GM19468 (cell line): ENCODE measurements around the gene KIF18B.
A peak's percentile ranks its signal among the peaks of the same experiment; 100 is the strongest.

Source experiments
- ATAC-seq: cut with Tn5 transposase; IDR thresholded peaks from one replicate; pipeline ENCODE4 v1.9.1; 2021; ENCODE audit warnings: mild to moderate bottlenecking, moderate library complexity, moderate number of reproducible peaks; ENCODE audit not compliant: unreplicated experiment; ENCODE audit errors: extremely low read depth

Gene KIF18B

DNA sequence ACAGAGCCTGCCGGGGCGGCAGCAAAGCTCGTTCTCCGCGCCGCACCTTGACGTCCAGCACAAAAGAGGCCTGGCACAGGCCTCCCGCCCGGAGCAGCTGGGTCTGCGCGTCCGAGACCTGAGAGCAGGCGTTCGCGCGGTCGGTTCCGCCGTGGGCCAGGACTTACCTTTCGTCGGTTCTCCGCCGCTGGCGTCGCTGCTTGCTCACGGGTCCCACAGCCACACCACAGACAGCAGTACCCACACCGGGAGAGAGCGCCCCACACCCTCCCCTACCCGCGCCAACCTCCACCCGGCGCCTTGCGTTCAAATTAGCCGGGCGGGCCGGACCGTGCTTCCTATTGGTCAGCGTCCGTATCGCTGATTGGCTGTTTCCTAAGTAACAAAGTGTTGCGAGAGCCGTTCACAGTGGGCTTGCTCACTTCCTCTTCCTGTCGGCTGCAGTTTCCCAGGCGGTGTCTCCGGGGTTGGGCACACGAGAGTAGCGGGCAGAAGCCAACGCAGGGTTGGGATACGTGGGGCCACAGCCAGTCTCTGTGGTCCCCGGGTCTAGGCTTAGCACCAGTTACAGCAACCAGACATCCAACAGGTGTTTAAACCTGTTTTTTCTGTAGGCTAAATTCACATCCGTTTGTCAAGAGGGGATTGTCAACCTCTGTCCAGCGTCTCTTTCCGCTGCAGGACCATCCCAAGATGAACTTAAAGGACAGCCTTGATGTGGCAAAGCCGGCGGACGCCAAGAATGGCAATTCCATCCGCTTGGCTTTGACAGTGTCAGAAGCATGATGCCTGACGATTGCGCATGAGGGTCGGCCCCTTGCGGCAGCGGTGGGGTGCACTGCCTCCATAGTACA is at the start of gene KIF18B:
KIF18B (minus strand) TSS at position 313 of the 854 bp plus-strand sequence. CDS start 11,429 bp downstream, outside the sequence.
- ATAC-seq, result peak; percentile 28

DNA sequence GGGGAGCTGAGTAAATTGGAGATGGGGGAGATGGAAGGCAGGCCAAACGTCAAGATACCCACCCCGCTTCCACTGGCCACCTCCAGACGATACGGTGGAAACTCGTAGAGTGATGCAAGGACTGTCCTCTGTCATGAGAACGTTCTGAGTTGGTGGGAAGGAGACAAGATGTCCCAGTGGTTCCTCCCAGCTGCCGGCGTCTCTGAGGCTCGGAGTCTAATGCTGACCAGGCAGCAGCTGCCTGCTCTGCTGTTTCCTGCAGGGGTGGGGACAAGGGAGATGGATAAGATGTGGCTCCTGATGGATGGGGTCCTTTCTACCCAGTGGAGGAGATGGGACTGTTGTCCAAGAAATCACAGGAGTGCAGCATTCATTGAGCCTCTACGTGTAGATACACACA is 48.7 kb upstream of the KIF18B start:
- ATAC-seq, result no peak

DNA sequence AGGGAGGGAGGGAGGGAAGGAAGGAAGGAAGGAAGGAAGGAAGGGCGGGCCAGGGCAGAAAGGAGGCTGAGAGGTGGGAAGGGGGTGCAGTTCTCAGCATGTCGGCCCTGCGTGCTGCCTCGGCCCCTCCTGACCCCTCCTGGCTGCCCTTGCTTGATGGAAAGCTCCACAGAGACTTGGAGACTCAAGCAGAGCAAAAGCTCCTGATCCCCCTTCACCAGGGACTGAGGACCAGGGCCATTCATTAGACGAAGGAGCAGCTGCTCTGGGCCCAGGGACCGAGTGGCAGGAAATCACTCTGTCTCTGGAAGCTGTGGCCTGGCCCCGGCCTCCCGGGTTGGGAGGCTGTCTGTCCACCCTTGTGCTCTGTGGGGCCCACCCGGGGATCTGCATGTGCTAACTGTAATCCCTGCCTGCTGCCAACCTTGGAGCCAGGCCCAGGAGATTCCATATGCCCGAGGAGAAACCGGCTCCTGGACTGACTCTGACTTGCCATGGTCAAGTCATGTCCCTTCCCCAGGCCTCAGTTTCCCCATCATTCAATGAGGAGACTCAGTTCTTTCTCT is 47.9 kb upstream of the KIF18B start:
- no peak for ATAC-seq

DNA sequence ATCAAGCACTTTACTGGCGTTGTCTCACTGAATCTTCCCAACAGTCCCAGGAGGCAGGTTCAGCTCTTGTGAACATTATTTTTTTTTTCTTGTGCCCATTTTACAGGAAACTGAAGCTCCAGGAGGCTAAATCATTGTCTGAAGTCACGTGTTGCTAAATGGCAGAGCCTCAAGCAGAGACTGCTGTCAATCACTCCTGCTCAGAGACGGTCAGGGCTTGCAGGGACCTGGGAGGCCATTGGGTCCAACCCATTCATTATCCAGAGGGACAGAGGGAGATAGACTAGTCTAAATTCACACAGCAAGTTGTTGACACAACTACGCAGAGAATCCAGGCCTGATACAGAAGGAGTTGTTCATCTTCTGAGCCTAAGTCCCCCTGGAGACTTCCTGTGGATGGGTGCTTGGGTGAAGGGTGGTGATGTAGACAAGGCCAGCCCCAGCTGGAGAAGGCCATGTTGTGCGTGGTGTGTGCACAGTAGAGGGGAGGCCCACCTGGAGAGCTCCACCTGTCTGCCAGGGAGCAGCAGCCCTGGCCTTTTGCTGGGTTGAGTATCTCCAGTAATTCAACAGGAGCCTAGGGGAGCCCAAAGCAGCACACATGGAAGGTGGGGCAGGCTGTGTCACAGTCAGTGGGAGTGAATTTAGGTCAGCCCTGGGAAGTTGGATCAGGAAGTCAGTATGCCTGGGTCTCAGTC is 44.8 kb upstream of the KIF18B start:
- ATAC-seq, result no peak

DNA sequence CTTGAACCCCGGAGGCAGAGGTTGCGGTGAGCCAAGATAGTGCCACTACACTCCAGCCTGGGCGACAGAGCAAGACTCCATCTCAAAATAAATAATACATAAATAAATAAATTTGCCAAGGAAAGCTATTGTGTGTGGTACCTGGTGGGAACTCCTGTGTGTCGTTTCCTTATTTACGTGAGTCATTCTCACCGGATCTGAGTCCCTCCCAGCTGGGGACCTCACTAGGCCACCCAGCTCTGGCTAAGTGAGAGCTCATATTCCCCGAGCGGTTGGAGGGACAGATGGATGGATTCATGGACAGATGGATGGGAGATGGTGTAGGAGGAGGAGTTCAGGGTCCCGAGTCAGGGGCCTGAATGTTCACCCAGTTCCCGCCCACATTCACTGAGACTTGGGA is 43.4 kb upstream of the KIF18B start:
- ATAC-seq, result no peak

DNA sequence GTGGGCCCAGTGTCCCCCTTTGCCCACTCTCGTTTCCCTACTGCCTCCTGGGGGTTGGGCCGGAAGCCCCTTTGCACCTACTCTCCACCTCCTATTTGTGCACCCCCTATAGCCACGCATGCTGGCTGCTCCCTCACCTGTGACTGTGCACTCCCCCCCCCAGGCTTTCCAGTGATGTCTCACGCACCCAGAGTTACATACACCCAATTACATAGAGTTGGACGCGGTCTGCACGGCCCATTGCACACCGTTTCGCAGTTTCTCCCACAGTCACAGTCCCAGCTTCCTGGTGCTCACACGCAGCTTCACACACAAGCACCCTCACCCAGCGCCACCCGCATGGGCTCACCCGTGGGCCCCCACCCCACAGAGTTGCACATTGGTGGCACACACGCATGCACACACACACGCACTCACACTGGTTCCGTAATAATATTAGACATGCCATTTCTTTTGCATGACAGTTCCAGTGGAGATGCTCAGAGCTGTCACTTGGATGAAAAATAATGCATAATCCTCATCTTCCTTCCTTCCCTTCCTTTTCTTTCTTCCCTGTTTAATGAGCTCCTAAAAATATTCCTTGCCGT is 42.1 kb upstream of the KIF18B start:
- ATAC-seq, result no peak

DNA sequence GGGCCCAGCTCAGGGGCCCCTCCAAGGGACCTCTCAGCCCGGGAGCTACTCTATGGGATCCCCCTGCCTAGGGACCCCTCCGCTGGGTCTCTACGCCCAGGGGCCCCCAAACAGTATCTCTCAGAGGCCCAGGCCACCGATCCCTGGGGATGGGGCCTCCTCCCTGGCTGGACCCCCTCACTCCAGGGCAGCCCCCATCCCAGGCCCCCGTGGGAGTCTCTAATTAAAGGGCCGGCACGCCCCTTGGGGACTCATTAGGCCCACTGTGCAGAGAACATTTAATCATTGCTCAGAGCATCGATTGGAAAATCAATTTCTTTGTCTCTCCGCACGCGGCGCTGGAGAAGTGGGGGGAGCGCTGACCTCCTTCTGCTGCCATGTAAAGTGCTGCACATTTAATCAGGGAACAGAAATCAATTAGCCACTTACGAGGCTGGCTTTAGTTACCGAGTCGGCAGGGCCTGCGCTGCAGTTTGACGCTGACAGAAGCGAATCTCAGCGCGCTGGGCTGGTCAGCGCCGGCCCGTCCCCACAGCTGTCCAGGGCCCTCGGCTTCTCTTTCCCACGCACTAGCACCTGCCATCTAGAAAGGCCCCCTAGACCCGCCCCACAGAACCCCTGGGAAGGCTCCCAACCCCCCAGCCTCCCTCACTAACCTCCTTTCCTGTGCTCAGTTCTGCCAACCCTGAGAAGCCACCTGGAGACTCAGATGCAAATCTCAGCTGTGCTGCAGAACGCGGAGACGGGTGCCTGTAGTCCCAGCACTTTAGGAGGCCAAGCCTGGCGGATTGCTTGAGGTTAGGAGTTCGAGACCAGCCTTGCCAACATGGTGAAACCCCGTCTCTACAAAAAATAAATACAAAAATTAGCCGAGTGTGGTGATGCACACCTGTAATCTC is 40.7 kb upstream of the KIF18B start:
- no peak for ATAC-seq

DNA sequence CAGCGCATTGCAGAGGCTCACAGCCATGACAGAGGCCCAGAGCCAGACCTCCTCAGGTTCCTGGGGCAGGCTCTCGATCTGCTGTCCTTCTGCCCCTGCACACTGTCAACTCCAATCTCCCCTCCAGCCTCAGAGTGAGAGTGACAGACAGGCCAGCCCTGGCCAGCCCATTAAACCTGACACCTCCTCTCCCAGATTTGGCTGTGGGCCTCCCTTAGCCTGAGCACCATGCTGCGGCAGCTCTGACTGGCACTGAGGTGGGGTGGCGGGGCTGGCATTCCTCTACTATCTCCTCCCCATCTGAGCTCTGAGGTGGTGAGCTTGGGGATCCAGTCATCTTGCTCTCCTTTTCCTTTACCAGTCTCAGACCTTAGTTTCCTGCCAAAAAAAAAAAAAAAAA is 36.0 kb upstream of the KIF18B start:
- ATAC-seq, result no peak

DNA sequence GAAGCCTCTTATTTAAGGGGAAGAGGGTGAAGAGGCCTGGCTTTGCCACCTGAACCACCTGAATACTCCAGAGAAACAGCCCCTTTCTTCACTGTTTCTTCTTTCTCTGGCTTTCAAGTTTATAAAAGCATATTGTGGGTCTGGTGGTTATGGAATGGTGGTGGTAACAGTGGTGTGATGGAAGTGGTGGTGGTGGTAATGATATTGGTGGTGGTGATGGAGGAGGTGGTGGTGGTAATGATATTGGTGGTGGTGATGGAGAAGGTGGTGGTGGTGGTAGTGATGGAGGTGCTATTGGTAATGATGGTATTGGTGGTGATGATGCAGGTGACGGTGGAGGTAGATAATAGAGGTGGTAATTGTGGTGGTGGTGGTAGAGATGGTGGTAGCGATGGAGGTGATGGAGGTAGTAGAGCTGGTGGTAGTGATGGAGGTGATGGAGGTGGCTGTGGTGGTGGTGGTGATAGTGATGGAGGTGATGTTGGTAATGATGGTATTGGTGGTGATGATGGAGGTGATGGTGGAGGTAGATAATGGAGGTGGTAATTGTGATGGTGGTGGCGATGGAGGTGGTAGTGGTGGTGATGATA is 34.6 kb upstream of the KIF18B start:
- ATAC-seq, result no peak

DNA sequence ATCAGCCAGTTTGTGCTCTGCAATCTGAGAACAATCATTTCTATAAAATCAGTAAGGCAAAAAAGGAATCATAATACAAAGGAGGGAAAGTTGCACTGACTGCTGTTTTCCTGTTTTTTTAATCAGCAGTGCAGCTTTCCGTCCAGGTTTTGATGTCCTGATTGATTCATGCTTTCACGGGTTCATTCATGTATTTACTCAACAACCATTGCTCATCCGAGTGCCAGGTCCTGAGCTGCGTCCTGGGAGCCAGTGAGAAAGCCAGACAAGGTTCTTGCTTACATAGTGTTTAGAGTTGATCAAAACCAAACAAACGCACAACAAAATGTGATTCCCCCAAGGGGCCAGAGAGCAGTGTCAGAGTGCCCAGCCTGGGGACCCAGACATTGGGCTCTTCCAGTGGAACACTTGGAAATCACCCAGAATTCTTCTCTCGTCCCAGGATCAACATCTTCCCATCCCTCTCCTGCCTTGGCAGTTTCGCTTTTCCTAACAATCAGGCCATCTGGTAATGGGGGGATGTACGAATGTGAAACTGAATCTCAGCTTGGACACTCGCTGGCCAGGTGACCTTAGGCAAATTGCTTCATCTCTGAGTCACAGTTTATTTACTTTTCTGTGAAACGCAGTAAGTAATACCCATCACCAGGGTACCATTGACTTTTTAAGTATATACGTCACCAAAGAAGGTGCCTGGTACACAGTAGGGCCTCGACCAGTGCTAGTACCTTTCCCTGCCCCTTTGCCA is 33.8 kb upstream of the KIF18B start:
- no peak for ATAC-seq

DNA sequence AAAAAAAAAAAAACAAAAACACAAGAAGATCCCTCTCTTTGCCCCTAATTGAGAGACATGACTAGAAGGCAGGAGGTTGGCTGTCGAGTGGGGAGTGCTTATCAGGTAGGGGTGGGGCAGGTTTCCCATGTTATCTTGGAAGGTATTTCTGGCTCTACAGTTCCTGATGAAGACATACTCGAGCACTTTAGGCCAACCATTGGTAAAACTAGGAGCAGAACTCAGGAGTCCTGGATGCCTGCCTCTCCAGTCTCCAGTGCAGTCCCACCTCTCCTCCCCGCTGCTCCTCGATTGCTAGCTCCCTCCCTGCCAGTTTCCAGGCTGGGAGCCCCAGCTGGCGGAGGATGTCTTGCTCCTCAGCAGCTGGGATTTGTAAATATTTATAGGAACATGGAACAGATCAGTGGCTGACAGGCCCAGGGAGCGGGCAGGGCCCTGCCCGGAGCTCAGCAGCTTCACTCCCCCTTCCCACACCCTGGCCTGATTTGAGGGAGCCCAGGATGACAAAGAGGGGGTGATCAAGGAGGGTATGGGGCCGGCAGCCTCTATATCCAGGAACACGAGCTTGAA is 31.9 kb upstream of the KIF18B start:
- ATAC-seq, result no peak

DNA sequence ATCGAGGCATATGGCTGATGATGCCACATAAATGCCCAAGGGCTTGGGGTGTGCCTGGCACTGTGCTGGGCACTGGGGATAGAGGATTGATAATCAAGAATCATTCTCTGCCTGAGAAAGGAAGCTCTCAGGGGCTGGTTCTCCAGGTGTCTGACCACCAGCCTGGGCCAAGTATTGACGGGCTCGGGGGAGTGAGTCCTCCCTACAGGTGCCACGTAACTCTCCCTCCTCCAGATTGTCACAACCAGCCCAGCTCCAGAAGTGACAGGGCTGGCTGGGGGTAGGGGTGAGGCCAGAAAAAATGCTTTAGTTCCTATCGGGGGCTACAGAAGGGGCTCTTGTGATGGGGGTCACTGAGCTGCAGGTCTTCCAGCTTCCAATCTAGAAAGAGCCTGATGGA is 31.2 kb upstream of the KIF18B start:
- no peak for ATAC-seq

DNA sequence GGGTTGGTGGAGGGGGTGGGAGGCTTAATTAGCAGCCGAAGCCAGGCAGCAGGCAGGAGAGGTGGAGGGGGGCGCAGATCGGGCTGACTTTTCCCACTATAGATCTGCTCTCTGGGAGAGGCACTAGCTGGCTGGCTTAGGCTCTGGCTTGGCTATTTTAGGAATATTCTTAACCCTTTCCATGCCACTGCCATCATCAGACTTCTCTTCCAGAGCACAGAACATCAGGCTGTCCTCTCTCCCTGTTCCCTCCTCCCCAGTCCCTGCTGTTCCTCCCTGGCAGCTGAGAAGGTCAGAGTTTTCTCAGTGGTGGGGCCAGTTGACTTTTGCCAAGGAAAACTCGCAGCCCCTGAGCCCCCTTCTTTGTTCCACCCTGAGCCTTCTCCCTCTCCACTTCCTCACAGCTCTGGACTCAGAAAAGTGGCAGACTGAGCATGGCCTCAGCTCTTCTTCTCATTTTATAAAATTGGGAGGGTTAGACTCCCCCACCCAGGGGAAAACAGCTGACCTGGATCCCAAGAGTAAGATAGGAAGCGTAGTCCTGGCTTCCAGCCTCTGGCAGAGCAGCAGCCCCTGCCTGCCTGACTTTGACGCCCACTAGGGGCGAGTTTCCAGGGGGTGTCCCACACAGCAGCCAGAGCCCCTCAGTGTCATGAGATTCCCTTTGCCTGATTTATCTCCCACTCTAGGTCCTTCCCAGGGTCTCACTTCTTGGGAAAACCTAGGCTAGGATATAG is 30.4 kb upstream of the KIF18B start:
- no peak for ATAC-seq

DNA sequence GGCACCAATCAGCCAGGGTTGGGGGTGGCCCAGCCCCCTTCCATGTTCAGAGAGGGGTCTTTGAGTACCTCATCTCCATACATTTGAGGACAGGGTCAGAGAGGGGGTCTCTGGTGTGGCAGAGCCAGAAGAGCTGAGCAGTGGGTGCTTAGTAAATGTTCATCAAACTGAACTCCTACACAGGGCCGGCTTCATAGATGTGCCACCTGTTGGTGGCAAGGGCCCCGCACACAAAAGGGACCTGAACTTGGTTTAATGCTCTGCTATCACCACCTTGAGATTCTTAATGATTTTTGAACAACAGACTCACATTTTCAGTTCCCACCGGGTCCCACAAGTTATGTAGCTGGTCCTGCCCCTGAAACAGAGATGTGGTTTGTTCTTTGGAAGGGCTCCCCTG is 29.5 kb upstream of the KIF18B start:
- ATAC-seq, result no peak

DNA sequence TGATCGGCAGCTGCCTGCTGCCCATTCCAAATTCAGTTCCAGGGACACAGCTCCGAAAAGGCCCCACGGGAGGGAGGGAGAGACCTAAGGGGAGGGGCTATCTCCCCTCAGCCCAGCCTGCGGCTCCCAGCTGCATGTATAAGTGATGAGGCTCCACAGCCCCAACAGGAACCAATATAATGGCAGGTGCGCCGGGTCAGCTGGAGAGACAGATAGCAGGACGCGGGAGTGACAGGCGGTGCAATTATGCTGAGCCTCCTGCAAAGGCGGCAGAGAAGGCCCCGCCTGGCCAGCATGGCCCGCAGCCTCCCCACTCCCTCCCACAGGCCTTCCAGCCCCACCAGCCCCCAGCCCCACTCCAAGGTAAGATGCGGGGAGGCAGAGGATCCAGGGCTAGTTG is 28.6 kb upstream of the KIF18B start:
- ATAC-seq, result no peak

DNA sequence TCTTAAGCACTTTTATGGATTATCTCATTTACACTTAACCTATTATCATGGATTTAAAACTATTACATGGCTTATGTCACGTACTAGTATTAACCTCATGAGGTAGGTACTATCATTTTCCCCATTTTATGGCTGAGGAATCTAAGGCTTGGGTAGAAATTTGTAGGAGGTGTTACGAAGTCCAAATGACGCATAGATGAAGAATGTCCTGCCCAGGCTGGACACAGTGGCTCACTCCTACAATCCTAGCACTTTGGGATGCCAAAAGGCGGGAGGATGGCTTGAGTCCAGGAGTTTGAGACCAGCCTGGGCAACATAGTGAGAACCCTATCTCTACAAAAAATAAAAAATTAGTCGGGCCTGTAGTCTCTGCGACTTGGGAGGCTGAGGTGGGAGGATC is 25.4 kb upstream of the KIF18B start:
- no peak for ATAC-seq

DNA sequence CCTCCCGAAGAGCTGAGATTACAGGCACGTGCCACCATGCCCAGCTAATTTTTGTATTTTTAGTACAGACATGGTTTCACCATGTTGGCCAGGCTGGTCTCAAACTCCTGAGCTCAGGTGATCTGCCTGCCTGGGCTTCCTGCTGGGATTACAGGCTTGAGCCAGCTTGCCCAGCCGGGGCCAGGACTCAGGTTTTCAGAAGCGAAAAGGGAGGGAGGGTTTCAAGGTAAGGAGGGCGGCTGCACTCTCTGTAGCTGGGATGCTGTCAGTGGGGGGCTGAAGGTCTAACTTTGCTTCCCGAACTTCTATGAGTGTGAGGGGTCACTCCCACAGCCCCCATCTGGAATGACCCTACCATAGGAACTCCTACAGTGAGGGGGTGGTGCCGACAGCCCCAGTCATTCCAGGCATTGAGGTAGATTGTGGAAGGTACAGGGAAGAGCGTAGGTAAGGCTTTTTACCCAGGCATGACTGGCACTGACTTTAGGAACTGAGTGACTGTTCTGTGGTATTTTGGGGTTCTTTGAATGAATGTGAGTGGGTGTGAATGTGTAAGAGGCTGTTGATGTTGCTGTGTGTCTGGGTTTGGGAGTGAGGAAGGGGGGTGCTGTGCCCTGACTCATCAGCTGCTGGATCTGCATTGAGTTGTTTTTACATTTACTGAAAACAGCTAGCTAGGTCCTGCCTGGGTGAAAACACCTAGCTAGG is 24.4 kb upstream of the KIF18B start:
- no peak for ATAC-seq
